Measurements from ENCODE around the gene RASL12.

RASL12 gene

DNA sequence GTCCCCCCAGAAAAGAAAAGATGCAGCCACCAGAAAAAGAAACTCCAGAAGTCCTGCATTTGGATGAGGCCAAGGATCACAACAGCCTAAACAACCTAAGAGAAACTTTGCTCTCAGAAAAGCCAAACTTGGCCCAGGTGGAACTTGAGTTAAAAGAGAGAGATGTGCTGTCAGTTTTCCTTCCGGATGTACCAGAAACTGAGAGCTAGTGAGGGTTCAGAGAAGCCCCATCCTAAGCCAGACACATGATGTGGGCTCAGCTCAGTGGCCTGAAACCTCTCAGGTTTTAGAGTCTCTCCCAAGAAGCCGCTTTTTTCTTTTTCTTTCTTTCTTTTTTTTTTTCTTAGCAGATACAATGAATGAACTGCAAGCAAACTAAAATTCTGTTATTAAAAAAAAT is 14.8 kb downstream of the RASL12 start:
- Histone ChIP-seq H3K27ac (no peak overlapping the region), H3K27me3 (peaks cover 25% of the 10 kb centered on the region), H3K4me3 (ENCODE audit: low read depth in 1 of 2, low read length in 1 of 2) (no peak overlapping the region), H3K4me1 (ENCODE audit: control insufficient read depth in 1 of 2, insufficient read depth in 1 of 2, low read depth in 1 of 2, low read length in 1 of 2) (peaks cover 16 to 18% of the 10 kb centered on the region in 2 experiments), H3K9me3 (no peaks in the 10 kb centered on the region), H3K36me3 (no peaks in the 10 kb centered on the region)
- TF ChIP-seq, protein P1, sequence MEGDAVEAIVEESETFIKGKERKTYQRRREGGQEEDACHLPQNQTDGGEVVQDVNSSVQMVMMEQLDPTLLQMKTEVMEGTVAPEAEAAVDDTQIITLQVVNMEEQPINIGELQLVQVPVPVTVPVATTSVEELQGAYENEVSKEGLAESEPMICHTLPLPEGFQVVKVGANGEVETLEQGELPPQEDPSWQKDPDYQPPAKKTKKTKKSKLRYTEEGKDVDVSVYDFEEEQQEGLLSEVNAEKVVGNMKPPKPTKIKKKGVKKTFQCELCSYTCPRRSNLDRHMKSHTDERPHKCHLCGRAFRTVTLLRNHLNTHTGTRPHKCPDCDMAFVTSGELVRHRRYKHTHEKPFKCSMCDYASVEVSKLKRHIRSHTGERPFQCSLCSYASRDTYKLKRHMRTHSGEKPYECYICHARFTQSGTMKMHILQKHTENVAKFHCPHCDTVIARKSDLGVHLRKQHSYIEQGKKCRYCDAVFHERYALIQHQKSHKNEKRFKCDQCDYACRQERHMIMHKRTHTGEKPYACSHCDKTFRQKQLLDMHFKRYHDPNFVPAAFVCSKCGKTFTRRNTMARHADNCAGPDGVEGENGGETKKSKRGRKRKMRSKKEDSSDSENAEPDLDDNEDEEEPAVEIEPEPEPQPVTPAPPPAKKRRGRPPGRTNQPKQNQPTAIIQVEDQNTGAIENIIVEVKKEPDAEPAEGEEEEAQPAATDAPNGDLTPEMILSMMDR (IDR thresholded peaks at IDR 0.05): no peak

DNA sequence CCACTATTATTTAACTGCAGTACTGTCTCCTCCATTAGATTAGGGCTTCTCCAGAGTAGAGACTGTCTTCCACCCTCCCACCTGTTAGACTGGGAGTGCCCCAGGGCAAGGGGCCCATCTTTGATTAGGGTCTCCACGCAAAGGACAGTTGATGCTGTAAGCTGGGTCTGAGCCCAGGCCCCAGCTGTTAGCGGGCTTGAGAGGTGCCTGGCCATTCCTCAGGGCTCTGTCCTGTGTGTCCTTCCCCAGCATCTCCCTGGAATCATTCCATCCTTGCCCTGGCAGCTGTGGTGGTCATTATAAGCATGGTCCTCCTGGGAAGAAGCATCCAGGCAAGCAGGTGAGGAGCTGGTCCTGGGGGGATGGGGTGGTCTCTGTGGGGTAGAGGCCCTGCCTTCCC is 16.5 kb downstream of the RASL12 start:
- no peak overlapping the region for H3K4me3 ChIP-seq (ENCODE audit: low read depth in 1 of 2, low read length in 1 of 2)
- no peaks in the 10 kb centered on the region for H3K36me3 ChIP-seq
- TF ChIP-seq, protein P1 (IDR thresholded peaks at IDR 0.05): no peak
- H3K27ac ChIP-seq: no peak overlapping the region
- H3K9me3 ChIP-seq: no peaks in the 10 kb centered on the region
- H3K27me3 ChIP-seq: peaks cover 25% of the 10 kb centered on the region
- H3K4me1 ChIP-seq (ENCODE audit: control insufficient read depth in 1 of 2, insufficient read depth in 1 of 2, low read depth in 1 of 2, low read length in 1 of 2): peaks cover 16 to 18% of the 10 kb centered on the region in 2 experiments

DNA sequence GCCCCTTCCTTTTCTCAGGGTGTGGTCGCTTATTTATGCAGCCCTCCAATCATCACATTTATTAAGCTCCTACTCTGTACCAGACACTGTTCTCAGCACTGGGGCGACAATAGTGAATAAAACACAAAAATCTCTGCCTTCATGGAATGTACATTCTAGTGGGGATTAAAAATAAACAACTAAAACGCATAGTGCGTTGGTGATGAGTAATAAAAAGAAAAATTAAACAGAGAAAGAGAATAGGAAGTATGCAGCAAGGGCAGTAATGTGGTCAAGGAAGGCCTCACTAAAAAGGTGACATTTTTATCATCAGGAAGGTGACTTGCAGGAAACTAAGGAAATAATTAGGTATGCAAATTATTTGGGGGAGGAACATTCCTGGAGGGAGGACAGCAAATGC is 17.5 kb downstream of the RASL12 start:
- no peaks in the 10 kb centered on the region for H3K36me3 ChIP-seq
- H3K4me3 ChIP-seq (ENCODE audit: low read depth in 1 of 2, low read length in 1 of 2): no peak overlapping the region
- TF ChIP-seq, protein P1 (IDR thresholded peaks at IDR 0.05): no peak
- peaks cover 16 to 18% of the 10 kb centered on the region in 2 experiments for H3K4me1 ChIP-seq (ENCODE audit: control insufficient read depth in 1 of 2, insufficient read depth in 1 of 2, low read depth in 1 of 2, low read length in 1 of 2)
- H3K9me3 ChIP-seq: no peaks in the 10 kb centered on the region
- H3K27ac ChIP-seq: peak overlapping the region; percentile 10
- H3K27me3 ChIP-seq: peaks cover 25% of the 10 kb centered on the region

GRCh38 chr15:65049418-65049840 is 18.4 kb downstream of the RASL12 start:
- Histone ChIP-seq H3K4me1 (ENCODE audit: control insufficient read depth in 1 of 2, insufficient read depth in 1 of 2, low read depth in 1 of 2, low read length in 1 of 2) (peaks cover 16 to 18% of the 10 kb centered on the region in 2 experiments), H3K36me3 (no peaks in the 10 kb centered on the region), H3K4me3 (ENCODE audit: low read depth in 1 of 2, low read length in 1 of 2) (peak overlapping the region; percentile 47 to 53), H3K27ac (no peak overlapping the region), H3K9me3 (no peaks in the 10 kb centered on the region), H3K27me3 (peaks cover 25% of the 10 kb centered on the region)
- TF ChIP-seq, protein P1 (IDR thresholded peaks at IDR 0.05): no peak

- Histone ChIP-seq H3K4me3 (ENCODE audit: low read depth in 1 of 2, low read length in 1 of 2) (no peak overlapping the region), H3K27me3 (peaks cover 25% of the 10 kb centered on the region), H3K4me1 (ENCODE audit: control insufficient read depth in 1 of 2, insufficient read depth in 1 of 2, low read depth in 1 of 2, low read length in 1 of 2) (peaks cover 16 to 18% of the 10 kb centered on the region in 2 experiments), H3K27ac (no peak overlapping the region), H3K36me3 (no peaks in the 10 kb centered on the region), H3K9me3 (no peaks in the 10 kb centered on the region)
- TF ChIP-seq, protein P1 (IDR thresholded peaks at IDR 0.05): no peak
These were observed 19.6 kb downstream of the RASL12 start for GRCh38 chr15:65048241-65048640.

Measured in neutrophil (primary cell).